Psoas muscle (tissue), 8 donors: Measurements from ENCODE around the gene RFC4. TPM values are rescaled to one million over a fixed set of nuclear protein-coding genes. Genes with fewer than 3 reads are reported as not detected.
A peak's percentile ranks its signal among the peaks of the same experiment; 100 is the strongest.

ENCODE experiments used
- ATAC-seq, 4 donors: fragments of 200-7000 bp; cut with Tn5 transposase; one replicate each; pipeline ENCODE4 v1.9.1; 2020; ENCODE audit warnings: moderate library complexity in 3 of 4, mild to moderate bottlenecking in 2 of 4
- DNase-seq, 2 donors: peaks; one replicate each; pipeline ENCODE4 v3.0.0-alpha.2; 2020
- H3K27ac ChIP-seq: fragments of 200-600 bp; one replicate; pipeline ENCODE4 v1.8.0; 2022
- H3K27me3 ChIP-seq, 3 donors: fragments of 200-600 bp in 1 of 3; one replicate each; pipeline versions ENCODE4 v1.6.1 to v1.8.0; 2013 to 2022; ENCODE audit warnings: low read length in 2 of 3, mild to moderate bottlenecking in 2 of 3, moderate library complexity in 1 of 3; ENCODE audit not compliant: insufficient read depth in 3 of 3
- H3K36me3 ChIP-seq, 2 donors: fragments of 200-600 bp in 1 of 2; one replicate each; pipeline versions ENCODE4 v1.6.1 to v1.8.0; 2013 to 2022; ENCODE audit warnings: low read depth in 1 of 2, mild to moderate bottlenecking in 1 of 2, moderate library complexity in 1 of 2; ENCODE audit not compliant: insufficient read depth in 1 of 2
- H3K4me1 ChIP-seq: fragments of 200-600 bp; one replicate; pipeline ENCODE4 v1.8.0; 2022
- H3K4me3 ChIP-seq: fragments of 200-600 bp; one replicate; pipeline ENCODE4 v1.8.0; 2022; ENCODE audit warnings: mild to moderate bottlenecking
- H3K9me3 ChIP-seq: fragments of 200-600 bp; one replicate; pipeline ENCODE4 v1.8.0; 2022
- CTCF ChIP-seq: fragments of 200-600 bp; IDR thresholded peaks from one replicate; pipeline ENCODE4 v1.8.0; 2022; ENCODE audit warnings: antibody characterized with exemption
- WGBS, 3 donors: extraction: QIAGEN DNeasy Blood & Tissue Kit; methylation state at CpG; one replicate each; pipeline versions ENCODE4 v1.1.6 to v1.1.7; 2013; 5-methylcytosine and 5-hydroxymethylcytosine counted together
- intact Hi-C, 2 donors: fragments of 100-400 bp; cut with DNase I; formaldehyde crosslinking; loops; one replicate each; pipeline versions ENCODE4 v1.11.0 to v1.14.2; 2022
- polyA plus RNA-seq, 3 donors: library from polyadenylated mRNA; stranded (reverse); fragments of 200-250 nt; gene quantifications; one replicate each; pipeline ENCODE4 v1.2.3, GENCODE V29; 2013
- total RNA-seq, 4 donors: library from RNA; stranded (reverse); fragmentation: NEBNext Ultra II Directional in 2 of 4; extraction: Animal tissue kit (Norgen Biotek cat#: 25700) in 2 of 4; gene quantifications; one replicate each; pipeline versions ENCODE4 v1.2.1 to v1.2.4, GENCODE V29; 2021 to 2023
- donor health status: healthy with polysubstance abuse.
- donor health status: DM: no; HTN: no; CAD: no; lungs with moderate emphysema.
- donor health status: Bipolar disorder and iron deficiency.
- donor health status: healthy.
- donor health status: DM: yes; HTN: yes; CAD: no.
- donor health status: DM: no; HTN: no; CAD: no.
- donor health status: DM: no; HTN: no; CAD: no.
- donor health status: DM: yes; HTN: yes; CAD: no.

The RFC4 gene
- total and polyA plus RNA-seq, 7 donors: 3.4 to 20.6 (median 8.1) TPM

- Histone ChIP-seq H3K27ac (peak overlapping the region; percentile 43), H3K4me3 (peak overlapping the region; percentile 63), H3K27me3 (peaks cover 0 to 4% (median 0%) of the 10 kb centered on the region in 3 donors), H3K9me3 (no peaks in the 10 kb centered on the region), H3K36me3 (no peaks in the 10 kb centered on the region), H3K4me1 (no peaks in the 10 kb centered on the region)
- TF ChIP-seq CTCF: no peak
- intact Hi-C loops: no loop called here
- peak; percentile 72 to 84 for DNase-seq
- WGBS, 3 donors: 13 to 19% (median 13%) methylated on average over 23 to 28 of the region's 28 CpGs
- ATAC-seq: peak; percentile 65 to 82 (median 79)
Measured at GRCh38 chr3:186772701-186773417, 33.4 kb downstream of the RFC4 start.

- no peak overlapping the region for H3K27ac ChIP-seq
Measured at GRCh38 chr3:186772281-186772694, 34.0 kb downstream of the RFC4 start.

DNA sequence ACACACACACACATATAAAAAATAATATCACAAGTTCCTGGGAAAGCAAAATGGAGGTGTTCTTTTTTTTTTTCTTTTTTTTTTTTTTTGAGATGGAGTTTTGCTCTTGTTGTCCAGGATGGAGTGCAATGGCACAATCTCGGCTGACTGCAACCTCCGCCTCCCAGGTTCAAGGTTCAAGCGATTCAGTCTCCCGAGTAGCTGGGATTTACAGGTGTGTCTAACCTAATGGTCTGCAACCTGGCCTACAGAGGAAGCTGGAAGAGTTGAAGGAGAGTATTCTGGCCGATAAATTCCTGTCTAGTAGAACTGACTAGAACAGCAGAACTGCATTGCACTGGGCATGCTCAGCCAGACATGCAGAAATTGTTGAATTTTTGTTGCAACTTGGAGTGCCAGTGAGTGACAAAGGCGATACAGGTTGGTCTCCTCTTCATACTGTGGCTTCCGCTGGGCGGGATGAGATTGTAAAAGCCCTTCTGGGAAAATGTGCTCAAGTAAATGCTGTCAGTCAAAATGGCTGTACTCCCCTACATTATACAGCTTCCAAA, 45.3 kb downstream of the RFC4 start:
- H3K4me3 ChIP-seq: no peak overlapping the region
- WGBS, 3 donors: 89 to 93% (median 92%) methylated on average over 8 of the region's 8 CpGs
- no peak for ATAC-seq
- DNase-seq: no peak
- no peaks in the 10 kb centered on the region for H3K9me3 ChIP-seq
- peaks cover 0 to 1% (median 0%) of the 10 kb centered on the region in 3 donors for H3K27me3 ChIP-seq
- no peaks in the 10 kb centered on the region for H3K36me3 ChIP-seq
- TF ChIP-seq CTCF: no peak
- no peaks in the 10 kb centered on the region for H3K4me1 ChIP-seq
- no peak overlapping the region for H3K27ac ChIP-seq
- intact Hi-C loops: no loop called here

More at GRCh38 chr3:186772281-186772694, 34.0 kb downstream of the RFC4 start:
- H3K9me3 ChIP-seq: no peaks in the 10 kb centered on the region
- WGBS, 3 donors: 13 to 14% (median 13%) methylated on average over 26 of the region's 26 CpGs
- DNase-seq: no peak
- intact Hi-C loops: no loop called here
- H3K27me3 ChIP-seq: peaks cover 0 to 4% (median 0%) of the 10 kb centered on the region in 3 donors
- ATAC-seq: peak in 3 of 4 donors; percentile 17 to 32 (median 21)
- H3K4me3 ChIP-seq: peak overlapping the region; percentile 63
- no peak for TF ChIP-seq CTCF
- H3K4me1 ChIP-seq: no peaks in the 10 kb centered on the region
- no peaks in the 10 kb centered on the region for H3K36me3 ChIP-seq

GRCh38 chr3:186760141-186760833, 46.0 kb downstream of the RFC4 start:
- peaks cover 0 to 1% (median 0%) of the 10 kb centered on the region in 3 donors for H3K27me3 ChIP-seq
- DNase-seq (no peak), ATAC-seq (no peak)
- no peak for TF ChIP-seq CTCF
- intact Hi-C loops: no loop called here
- H3K36me3 ChIP-seq: no peaks in the 10 kb centered on the region
- WGBS, 3 donors: 92 to 95% (median 92%) methylated on average over 10 of the region's 10 CpGs
- no peak overlapping the region for H3K27ac ChIP-seq
- H3K4me3 ChIP-seq: no peak overlapping the region
- H3K4me1 ChIP-seq: no peaks in the 10 kb centered on the region
- no peaks in the 10 kb centered on the region for H3K9me3 ChIP-seq
